SK-N-SH (cell line): ENCODE data around the gene ITGA5. TPM values are rescaled to one million over a fixed set of nuclear protein-coding genes. Genes with fewer than 3 reads are reported as not detected.

ENCODE experiments used
- CTCF ChIA-PET: fragments of 300-600, 350-600 bp; formaldehyde crosslinking; extraction: SDS; loops from one replicate; lab custom pipeline; 2021; lab: Yijun Ruan, JAX
- POLR2A ChIA-PET: fragments of 350-600 bp; sonication (Branson Sonifier 250); formaldehyde crosslinking; extraction: SDS; loops from one replicate; lab custom pipeline; 2020; ENCODE audit warnings: antibody characterized with exemption, inconsistent platforms; lab: Yijun Ruan, JAX
- DNase-seq: peaks from one replicate; pipeline ENCODE4 v3.0.0; 2012
- H2AFZ ChIP-seq: fragments of 200-600 bp; sonication (generic); 2 replicates; pipeline ENCODE4 v1.8.1; 2016; ENCODE audit warnings: antibody characterized with exemption, mild to moderate bottlenecking, low read depth
- H3F3A ChIP-seq: fragments of 200-600 bp; sonication (generic); replicated peaks from 2 replicates; pipeline ENCODE3; 2016; ENCODE audit warnings: antibody characterized with exemption, mild to moderate bottlenecking; ENCODE audit not compliant: insufficient read depth
- H3K27ac ChIP-seq, 2 experiments: fragments of 200-500 bp in 1 of 2; fragments of 200-600 bp in 1 of 2; sonication (Bioruptor generic) in 1 of 2; sonication (generic), shearing (Covaris generic) in 1 of 2; 2 replicates each; pipeline versions ENCODE4 v1.5.1 to v1.6.1; 2014 to 2016; ENCODE audit warnings: low read depth in 2 of 2, inconsistent platforms in 1 of 2, low read length in 1 of 2, mild to moderate bottlenecking in 1 of 2, mixed read lengths in 1 of 2
- H3K27me3 ChIP-seq: fragments of 200-600 bp; sonication (generic), shearing (Covaris generic); 2 replicates; pipeline ENCODE4 v1.6.1; 2016; ENCODE audit warnings: mixed run types; ENCODE audit not compliant: insufficient read depth
- H3K36me3 ChIP-seq, 2 experiments: fragments of 200-500 bp in 1 of 2; fragments of 200-600 bp in 1 of 2; sonication (Bioruptor generic) in 1 of 2; sonication (generic) in 1 of 2; replicated peaks in 1 of 2; 2 replicates each; pipeline versions ENCODE3 to v1.5.1; 2014 to 2016; ENCODE audit warnings: low read length in 1 of 2, mild to moderate bottlenecking in 1 of 2; ENCODE audit not compliant: insufficient read depth in 2 of 2, control insufficient read depth in 1 of 2
- H3K4me1 ChIP-seq, 2 experiments: fragments of 200-500 bp in 1 of 2; fragments of 200-600 bp in 1 of 2; sonication (Bioruptor generic) in 1 of 2; sonication (generic), shearing (Covaris generic) in 1 of 2; 2 replicates each; pipeline versions ENCODE4 v1.5.1 to v1.6.1; 2014 to 2016; ENCODE audit warnings: low read depth in 1 of 2, low read length in 1 of 2, mixed run types in 1 of 2; ENCODE audit not compliant: insufficient read depth in 2 of 2, control insufficient read depth in 1 of 2
- H3K4me2 ChIP-seq: fragments of 200-600 bp; sonication (generic), shearing (Covaris generic); 2 replicates; pipeline ENCODE4 v1.6.1; 2017; ENCODE audit warnings: mixed run types
- H3K4me3 ChIP-seq, 2 experiments: fragments of 200-500 bp in 1 of 2; fragments of 200-600 bp in 1 of 2; sonication (Bioruptor generic) in 1 of 2; sonication (generic), shearing (Covaris generic) in 1 of 2; 2 replicates each; pipeline versions ENCODE4 v1.5.1 to v1.8.1; 2014 to 2016; ENCODE audit warnings: low read depth in 2 of 2, inconsistent platforms in 1 of 2, low read length in 1 of 2, mild to moderate bottlenecking in 1 of 2, mixed read lengths in 1 of 2, moderate library complexity in 1 of 2
- H3K79me2 ChIP-seq: fragments of 200-600 bp; sonication (generic); 2 replicates; pipeline ENCODE4 v1.8.1; 2017; ENCODE audit warnings: mild to moderate bottlenecking; ENCODE audit not compliant: insufficient read depth
- H3K9ac ChIP-seq: fragments of 200-600 bp; sonication (generic); 2 replicates; pipeline ENCODE4 v1.6.1; 2017; ENCODE audit warnings: mixed run types
- H3K9me2 ChIP-seq: fragments of 200-600 bp; sonication (generic); 2 replicates; pipeline ENCODE4 v1.6.1; 2017; ENCODE audit warnings: mixed run types
- H3K9me3 ChIP-seq: fragments of 200-600 bp; sonication (generic); 2 replicates; pipeline ENCODE4 v1.6.1; 2017; ENCODE audit warnings: mixed run types, mild to moderate bottlenecking, moderate library complexity
- H4K20me1 ChIP-seq: fragments of 200-600 bp; sonication (generic); 2 replicates; pipeline ENCODE4 v1.6.1; 2017; ENCODE audit warnings: mild to moderate bottlenecking, mixed run types; ENCODE audit not compliant: insufficient read depth
- EZH2phosphoT487 ChIP-seq: fragments of 200-600 bp; sonication (generic); IDR thresholded peaks from 2 replicates; pipeline ENCODE4 v1.6.1; 2017; ENCODE audit warnings: low read depth, mixed run types, mild to moderate bottlenecking, antibody characterized with exemption, moderate library complexity, borderline replicate concordance
- FOSL2 ChIP-seq: IDR thresholded peaks from 2 replicates; pipeline ENCODE4 v1.4.0; 2012; ENCODE audit warnings: low read depth, mild to moderate bottlenecking, moderate library complexity, borderline replicate concordance
- FOXJ3 ChIP-seq: sonication (generic); formaldehyde crosslinking; IDR thresholded peaks from 2 replicates; pipeline ENCODE4 v1.5.1; 2020; ENCODE audit warnings: mild to moderate bottlenecking, missing genetic modification reagents
- MEF2A ChIP-seq: IDR thresholded peaks from 2 replicates; pipeline ENCODE4 v1.4.0; 2012; ENCODE audit warnings: low read depth, borderline replicate concordance
- NFIC ChIP-seq: IDR thresholded peaks from 2 replicates; pipeline ENCODE4 v1.4.0; 2012; ENCODE audit warnings: borderline replicate concordance
- RCOR1 ChIP-seq: fragments of 150-350 bp; IDR thresholded peaks from 2 replicates; pipeline ENCODE4 v1.6.1; 2017; ENCODE audit warnings: antibody characterized with exemption, low read length
- RXRA ChIP-seq: IDR thresholded peaks from 2 replicates; pipeline ENCODE4 v1.4.0; 2012; ENCODE audit warnings: low read depth, mild to moderate bottlenecking, borderline replicate concordance
- SMC3 ChIP-seq: IDR thresholded peaks from 2 replicates; pipeline ENCODE4 v1.6.1; 2012; ENCODE audit warnings: low read depth, low read length, improper control_type of control experiment
- USF1 ChIP-seq: IDR thresholded peaks from 2 replicates; pipeline ENCODE4 v1.4.0; 2012; ENCODE audit warnings: low read depth, borderline replicate concordance
- WGBS: methylation state at CpG from one replicate; pipeline ENCODE4 v1.1.6; 2017; ENCODE audit warnings: low lambda C conversion rate; 5-methylcytosine and 5-hydroxymethylcytosine counted together
- polyA plus RNA-seq, 3 experiments: library from polyadenylated mRNA; depleted of rRNA; stranded (reverse); fragments of >200 nt; gene quantifications; 2 replicates each; pipeline ENCODE4 v1.2.3, GENCODE V29; 2012

Gene ITGA5
- polyA plus RNA-seq, 1 of the 3 experiments (the other 2 are of a cell fraction): 52.5 TPM

GRCh38 chr12:54357506-54358190 lies 61.4 kb downstream of the ITGA5 start:
- TF ChIP-seq NFIC: no peak
- no peak overlapping the region; a peak in 1 of 4 replicates for H3K4me3 ChIP-seq
- H3K4me1 ChIP-seq: peaks cover 37 to 58% of the 10 kb centered on the region in 2 experiments
- H3F3A ChIP-seq: peaks cover 14% of the 10 kb centered on the region
- peak overlapping the region; percentile 99 for H3K4me2 ChIP-seq
- H4K20me1 ChIP-seq: no peaks in the 10 kb centered on the region
- DNase-seq: no peak
- H3K9me3 ChIP-seq: no peaks in the 10 kb centered on the region
- H3K27ac ChIP-seq: peak overlapping the region; percentile 79 to 94; a peak in 2 of 4 replicates
- no peaks in the 10 kb centered on the region for H3K36me3 ChIP-seq
- H3K27me3 ChIP-seq: no peaks in the 10 kb centered on the region
- no peaks in the 10 kb centered on the region for H3K9me2 ChIP-seq
- no peaks in the 10 kb centered on the region for H3K79me2 ChIP-seq
- H3K9ac ChIP-seq: no peak overlapping the region
- CTCF ChIA-PET: interaction anchor here (0.8 to 9.2 kb wide), 14 partner anchors 11 to 373 kb away, joined by 3 to 266 read pairs (median 16); partner anchors contain the start of genes COPZ1, HOXC10 and ZNF385A
- no peak overlapping the region for H2AFZ ChIP-seq
- POLR2A ChIA-PET: interaction anchor here (1.0 to 2.1 kb wide), 2 partner anchors 69 to 77 kb away, joined by 3 to 9 read pairs; partner anchors contain the start of genes CBX5 and HNRNPA1
- WGBS: 77% methylated on average over 2 of the region's 2 CpGs

- H3K9ac ChIP-seq: no peak overlapping the region
- H3K27me3 ChIP-seq: no peaks in the 10 kb centered on the region
- ChIA-PET POLR2A (interaction anchor here (2.1 kb wide), 1 partner anchor 77 kb away, joined by 9 read pairs; the partner anchor contains the start of genes CBX5 and HNRNPA1), CTCF (interaction anchor here (0.8 to 9.2 kb wide), 9 partner anchors 13 to 324 kb away, joined by 3 to 266 read pairs (median 4); partner anchors contain the start of genes COPZ1, HOXC5 and ZNF385A)
- no peak overlapping the region for H2AFZ ChIP-seq
- no peaks in the 10 kb centered on the region for H4K20me1 ChIP-seq
- TF ChIP-seq SMC3: no peak
- TF ChIP-seq FOXJ3 (CRISPR knock-in tag): no peak
- TF ChIP-seq RCOR1: no peak
- no peak for TF ChIP-seq USF1
- no peak for TF ChIP-seq FOSL2
- no peak for TF ChIP-seq RXRA
- no peak for TF ChIP-seq EZH2phosphoT487
- no peak for TF ChIP-seq MEF2A
- 0 out of 2 replicates have a peak overlapping the region, but pooled peaks have one; percentile 99 for H3K4me2 ChIP-seq
- no peaks in the 10 kb centered on the region for H3K36me3 ChIP-seq
- H3K4me1 ChIP-seq: peaks cover 44 to 65% of the 10 kb centered on the region in 2 experiments
- H3K9me3 ChIP-seq: no peaks in the 10 kb centered on the region
- no peaks in the 10 kb centered on the region for H3K79me2 ChIP-seq
- DNase-seq: no peak
- no peaks in the 10 kb centered on the region for H3K9me2 ChIP-seq
- WGBS: 78% methylated on average over 2 of the region's 4 CpGs
- H3K4me3 ChIP-seq: no peak overlapping the region; a peak in 1 of 4 replicates
- peaks cover 14% of the 10 kb centered on the region for H3F3A ChIP-seq
- H3K27ac ChIP-seq: peak overlapping the region in 1 of 2 experiments; percentile 55; a peak in 2 of 4 replicates
Measured at GRCh38 chr12:54356951-54357356, 62.1 kb downstream of the ITGA5 start.
